B cell (primary cell): ENCODE measurements around the gene MED16.

ENCODE experiments used
- EZH2 ChIP-seq: IDR thresholded peaks from 2 replicates; pipeline ENCODE4 v1.6.1; 2012; ENCODE audit warnings: borderline replicate concordance, low read depth, mild to moderate bottlenecking, moderate library complexity, low read length; ENCODE audit not compliant: insufficient read depth, poor library complexity, severe bottlenecking
- TF ChIP-seq, protein P1 (sequence below): fragments of 200-600 bp; IDR thresholded peaks from one replicate; pipeline ENCODE4 v1.8.0; 2022; ENCODE audit warnings: antibody characterized with exemption, mild to moderate bottlenecking

GRCh38 chr19:870314-870713, 22.7 kb downstream of the MED16 start:
- TF ChIP-seq, protein P1, sequence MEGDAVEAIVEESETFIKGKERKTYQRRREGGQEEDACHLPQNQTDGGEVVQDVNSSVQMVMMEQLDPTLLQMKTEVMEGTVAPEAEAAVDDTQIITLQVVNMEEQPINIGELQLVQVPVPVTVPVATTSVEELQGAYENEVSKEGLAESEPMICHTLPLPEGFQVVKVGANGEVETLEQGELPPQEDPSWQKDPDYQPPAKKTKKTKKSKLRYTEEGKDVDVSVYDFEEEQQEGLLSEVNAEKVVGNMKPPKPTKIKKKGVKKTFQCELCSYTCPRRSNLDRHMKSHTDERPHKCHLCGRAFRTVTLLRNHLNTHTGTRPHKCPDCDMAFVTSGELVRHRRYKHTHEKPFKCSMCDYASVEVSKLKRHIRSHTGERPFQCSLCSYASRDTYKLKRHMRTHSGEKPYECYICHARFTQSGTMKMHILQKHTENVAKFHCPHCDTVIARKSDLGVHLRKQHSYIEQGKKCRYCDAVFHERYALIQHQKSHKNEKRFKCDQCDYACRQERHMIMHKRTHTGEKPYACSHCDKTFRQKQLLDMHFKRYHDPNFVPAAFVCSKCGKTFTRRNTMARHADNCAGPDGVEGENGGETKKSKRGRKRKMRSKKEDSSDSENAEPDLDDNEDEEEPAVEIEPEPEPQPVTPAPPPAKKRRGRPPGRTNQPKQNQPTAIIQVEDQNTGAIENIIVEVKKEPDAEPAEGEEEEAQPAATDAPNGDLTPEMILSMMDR, result no peak
- no peak for TF ChIP-seq EZH2
